SW480 (cell line): Measurements from ENCODE around the gene CNPPD1.

Experiments
- DNase-seq: peaks from one replicate; pipeline ENCODE4 v3.0.0-alpha.2; 2016; ENCODE audit warnings: low spot score

Gene CNPPD1

GRCh38 chr2:219176818-219177551, at the start of gene CNPPD1:
Gene CNPPD1 (minus strand): TSS chr2:219176925. CDS start chr2:219176828, 97 bp downstream.
- DNase-seq, result peak; percentile 84

DNA sequence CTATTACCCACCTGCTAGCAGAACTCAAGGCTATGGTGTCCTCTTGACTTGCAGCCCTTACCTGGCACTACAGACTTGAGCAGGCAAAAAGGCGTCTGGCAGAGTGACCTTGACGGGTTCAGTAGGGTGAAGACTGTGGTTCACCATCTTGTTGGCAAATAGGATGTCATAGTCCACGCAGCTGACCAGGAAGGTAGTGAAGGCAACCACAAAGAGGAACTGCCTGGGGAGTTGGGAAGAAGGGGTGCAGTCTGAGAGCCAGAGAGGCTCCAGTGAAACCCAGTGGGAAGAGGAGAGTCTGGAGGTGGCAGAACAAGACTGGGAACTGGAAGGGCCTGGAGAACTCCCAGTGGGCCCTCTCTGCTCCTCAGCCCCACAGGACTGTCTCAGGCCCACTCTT, 48.6 kb upstream of the CNPPD1 start:
- no peak for DNase-seq

DNA sequence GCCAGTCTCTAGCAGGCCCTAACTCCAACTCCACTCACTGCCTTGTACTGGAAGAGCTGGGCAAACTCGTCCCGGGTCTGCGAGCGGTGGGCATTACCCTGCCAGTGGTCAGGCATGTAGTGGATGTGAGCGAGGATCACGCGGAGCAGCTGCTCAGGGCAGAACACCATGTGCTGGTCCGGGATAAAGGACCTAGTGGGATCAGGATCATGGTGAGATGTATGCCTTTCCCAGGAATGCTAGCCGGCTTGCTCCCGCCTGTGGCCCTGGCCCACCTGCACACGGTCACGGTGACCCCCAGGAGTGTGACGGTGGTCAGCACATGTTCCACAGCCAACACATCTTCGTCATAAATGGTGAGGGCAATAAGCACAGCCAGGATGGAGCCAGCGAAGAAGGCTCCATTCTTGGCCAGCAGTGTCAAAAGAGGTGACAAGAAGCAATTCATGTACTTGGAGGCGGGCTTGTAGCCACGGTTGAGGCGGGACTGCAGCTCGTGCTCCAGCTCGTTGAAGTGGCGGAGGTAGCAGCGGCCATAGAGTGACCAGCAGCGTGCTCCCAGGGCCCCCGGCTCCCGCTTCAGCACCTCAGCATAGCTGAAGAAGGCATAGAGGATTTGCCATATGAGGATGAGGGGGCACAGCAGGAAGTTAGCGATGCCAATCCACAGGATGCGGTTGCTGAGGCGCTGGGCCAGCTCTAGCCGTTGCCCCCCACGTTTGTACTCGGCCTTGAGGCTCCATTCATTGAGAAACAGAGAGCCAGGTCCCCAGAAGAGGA, 47.3 kb upstream of the CNPPD1 start:
- no peak for DNase-seq

- DNase-seq, result no peak
Measured at GRCh38 chr2:219221957-219222518, 45.3 kb upstream of the CNPPD1 start.

GRCh38 chr2:219220652-219221402, 44.1 kb upstream of the CNPPD1 start:
- no peak for DNase-seq

- no peak for DNase-seq
Measured at GRCh38 chr2:219219784-219220532, 43.2 kb upstream of the CNPPD1 start.

GRCh38 chr2:219218732-219219701, 42.3 kb upstream of the CNPPD1 start, which contains the start of gene ABCB6:
Gene ABCB6 (minus strand): TSS chr2:219218958. CDS start chr2:219218673, 285 bp downstream.
- DNase-seq, result peak; percentile 91

GRCh38 chr2:219218217-219218731, 41.5 kb upstream of the CNPPD1 start:
- DNase-seq, result peak; percentile 72

- no peak for DNase-seq
Measured at GRCh38 chr2:219216535-219216915, 39.8 kb upstream of the CNPPD1 start.

GRCh38 chr2:219215871-219216534, 39.3 kb upstream of the CNPPD1 start:
- DNase-seq, result no peak

DNA sequence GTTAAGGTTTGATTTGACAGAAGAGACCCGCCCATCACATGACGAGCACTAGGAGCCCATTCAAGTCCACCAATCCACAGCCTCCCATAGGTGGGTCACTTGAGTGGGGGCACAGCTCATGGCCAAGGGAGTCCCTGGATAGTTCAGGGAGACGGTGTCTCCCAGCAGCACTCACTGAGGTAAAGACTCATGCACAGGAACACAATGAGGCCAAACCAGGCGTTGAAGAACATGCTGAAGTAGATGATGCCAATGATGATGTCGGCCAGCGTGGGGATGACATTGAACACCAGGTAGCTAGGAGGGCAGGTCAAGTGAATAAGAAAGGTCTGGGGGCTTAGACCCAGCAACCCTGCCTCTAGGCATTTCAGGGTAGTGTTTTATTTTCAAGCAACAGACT, 38.1 kb upstream of the CNPPD1 start:
- no peak for DNase-seq

DNA sequence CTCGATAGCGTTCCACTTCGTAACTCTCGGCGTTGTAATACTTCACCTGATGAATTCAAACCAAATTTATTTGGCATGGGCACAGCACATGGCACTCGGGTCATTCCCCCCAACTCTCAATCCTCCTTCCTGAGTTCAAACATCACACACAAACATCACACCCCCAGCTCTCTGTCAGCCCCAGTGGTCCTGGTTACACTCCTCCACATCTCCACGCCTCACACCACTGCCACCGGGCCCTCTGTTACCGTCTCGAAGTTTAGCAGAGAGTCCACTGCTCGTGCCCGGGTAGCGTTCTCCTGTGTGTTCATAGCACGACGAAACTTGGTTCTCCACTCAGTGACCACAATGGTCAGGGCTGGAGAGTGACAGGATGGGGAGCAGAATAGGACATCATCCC, 37.4 kb upstream of the CNPPD1 start:
- no peak for DNase-seq

GRCh38 chr2:219213486-219214071, 36.9 kb upstream of the CNPPD1 start:
- no peak for DNase-seq

- no peak for DNase-seq
Measured at GRCh38 chr2:219213026-219213415, 36.3 kb upstream of the CNPPD1 start.

- no peak for DNase-seq
Measured at GRCh38 chr2:219210886-219211362, 34.2 kb upstream of the CNPPD1 start.

DNA sequence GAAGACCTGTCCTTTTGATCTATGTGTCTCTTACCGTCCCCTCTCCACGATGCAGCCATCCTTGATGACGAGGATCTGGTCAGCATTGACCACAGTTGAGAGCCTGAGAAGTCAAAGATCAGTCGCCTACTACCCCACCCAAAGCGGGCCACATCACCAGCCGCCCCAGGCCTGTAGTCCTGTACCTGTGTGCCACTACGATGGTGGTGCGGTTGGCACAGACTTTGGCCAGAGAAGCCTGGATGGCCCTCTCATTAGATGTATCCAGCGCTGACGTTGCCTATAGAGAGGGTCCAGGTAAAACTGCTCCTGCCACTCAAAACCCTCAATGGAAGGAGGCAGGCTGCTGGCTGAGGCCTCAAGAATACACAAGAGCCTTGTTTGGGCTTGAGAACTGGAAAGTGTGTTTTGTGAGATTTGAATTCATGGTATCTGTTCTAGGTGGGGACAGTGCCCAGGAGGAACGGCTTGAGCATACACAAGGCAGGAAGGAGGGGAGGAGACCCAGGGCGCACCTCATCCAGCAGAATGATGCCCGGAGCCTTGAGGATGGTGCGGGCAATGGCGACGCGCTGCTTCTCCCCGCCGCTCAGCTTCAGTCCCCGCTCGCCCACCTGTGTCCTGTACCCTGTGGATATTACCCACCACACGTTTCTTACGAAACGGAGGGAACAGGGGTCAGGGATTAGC, 33.6 kb upstream of the CNPPD1 start:
- no peak for DNase-seq

DNA sequence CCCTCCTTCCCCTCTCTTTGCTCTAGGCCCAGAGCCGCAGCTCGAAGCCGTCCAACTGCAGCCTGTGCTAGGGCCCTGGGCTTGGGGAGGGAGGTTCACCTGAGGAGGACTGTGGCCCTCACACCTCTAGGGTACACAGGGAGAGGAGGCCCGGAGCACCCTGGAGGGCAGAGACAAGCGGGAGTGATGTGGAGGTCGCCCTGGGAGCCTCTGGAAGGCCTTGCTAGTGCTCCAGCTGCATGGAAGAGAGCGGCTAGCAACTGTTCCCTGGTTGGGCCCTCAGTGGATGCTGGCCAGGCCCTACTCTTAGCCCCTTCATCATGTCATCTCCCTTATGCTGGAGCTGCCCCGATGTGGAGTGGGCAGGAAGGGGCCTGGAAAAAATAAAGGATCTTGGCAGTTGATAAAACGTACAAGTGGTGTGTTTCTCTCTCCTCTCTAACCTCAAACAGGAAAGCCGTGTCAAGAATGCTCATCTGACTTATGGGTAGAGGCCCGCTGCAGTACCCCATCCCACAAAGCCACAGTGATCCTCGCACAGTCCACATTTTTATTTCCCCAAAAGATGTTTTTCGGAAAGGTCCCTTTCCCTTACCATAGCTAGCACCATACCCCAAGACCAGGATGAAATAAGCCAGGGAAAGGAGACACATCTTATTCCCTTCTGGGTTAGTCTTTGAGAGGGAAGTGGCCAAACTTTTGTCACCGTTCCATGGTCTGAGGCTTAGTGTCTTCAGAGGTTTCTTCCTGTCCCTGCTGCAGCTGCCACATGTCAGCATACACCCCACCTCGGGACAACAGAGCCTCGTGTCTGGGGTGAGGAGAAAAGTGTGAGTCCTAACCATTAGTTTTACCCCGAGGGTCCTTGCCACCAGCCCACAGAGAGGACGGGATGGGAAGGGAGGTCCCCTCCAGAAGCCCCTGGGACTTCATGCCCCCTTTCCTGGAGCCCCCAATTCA, 32.8 kb upstream of the CNPPD1 start:
- no peak for DNase-seq
